ENCODE data around the gene ZBTB16.

The ZBTB16 gene

DNA sequence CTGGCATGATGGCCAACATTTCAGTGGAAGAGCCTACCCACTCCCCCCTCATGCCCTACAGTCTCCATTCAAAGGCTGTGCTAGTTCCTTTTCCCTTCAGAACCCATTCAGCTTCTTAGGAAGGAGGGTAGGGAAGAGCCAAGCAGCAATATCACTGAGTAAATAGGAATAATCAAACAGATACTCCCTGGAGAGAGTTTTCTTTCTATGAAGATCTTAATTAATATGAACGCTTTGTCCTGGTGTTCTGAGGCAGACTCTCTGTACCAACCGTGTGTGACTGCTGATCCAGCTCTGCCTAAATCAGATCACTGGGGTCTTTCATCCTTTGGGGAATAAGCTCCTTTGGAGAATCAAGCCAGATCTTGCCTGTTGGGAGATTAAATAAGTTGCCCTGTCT is 161.5 kb downstream of the ZBTB16 start:
- no peak for DNase-seq

GRCh38 chr11:114225661-114226060 is 166.2 kb downstream of the ZBTB16 start:
- DNase-seq: no peak

- DNase-seq: no peak
Measured at GRCh38 chr11:114226356-114226755, 166.8 kb downstream of the ZBTB16 start.

DNA sequence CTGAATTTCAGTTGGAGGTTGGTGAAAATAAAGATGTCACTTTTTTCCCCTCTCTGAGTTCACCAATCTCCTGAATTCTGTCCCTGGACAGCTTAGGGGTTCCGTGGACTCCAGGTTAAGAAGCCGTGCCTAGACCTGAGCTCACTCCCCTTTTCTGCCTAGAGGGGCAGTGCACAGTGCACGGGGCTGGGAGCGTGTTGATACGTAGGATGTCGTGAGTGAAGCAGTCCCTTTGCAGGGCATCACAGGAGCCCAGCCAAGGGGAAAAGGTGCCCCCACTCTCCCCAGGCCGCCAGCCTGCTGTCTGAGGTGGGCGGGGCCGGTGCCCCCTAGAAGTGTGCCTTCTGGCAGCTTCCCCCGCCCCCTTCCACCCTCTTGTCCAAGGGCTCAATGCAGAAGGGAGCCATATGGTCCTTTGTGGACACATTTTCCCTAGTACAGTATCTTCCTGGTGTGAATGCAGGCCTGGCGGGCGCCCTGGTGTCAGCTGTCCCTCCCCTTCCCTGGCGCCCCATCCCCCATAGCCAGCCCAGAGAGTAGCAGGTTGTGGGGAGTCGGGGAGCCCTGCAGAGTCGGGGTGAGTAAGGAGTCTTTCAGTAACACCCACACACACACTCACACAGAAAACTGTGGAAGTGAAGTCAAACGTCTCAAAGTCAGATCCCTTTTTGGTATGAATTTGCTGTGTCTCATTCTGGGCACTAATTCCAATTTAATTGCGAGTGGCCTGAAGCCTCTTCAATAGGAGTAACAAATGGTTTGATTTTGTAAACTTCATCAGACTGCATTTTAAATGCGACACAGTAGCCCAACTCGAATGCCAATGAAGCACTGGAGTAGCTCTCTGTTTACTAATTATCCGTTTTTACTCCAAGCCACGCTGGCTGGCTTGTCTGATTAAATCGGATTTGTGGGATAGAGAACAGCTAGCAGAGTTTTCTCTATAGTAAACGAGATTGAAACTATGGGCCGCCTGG is 169.2 kb downstream of the ZBTB16 start:
- no peak for DNase-seq

DNA sequence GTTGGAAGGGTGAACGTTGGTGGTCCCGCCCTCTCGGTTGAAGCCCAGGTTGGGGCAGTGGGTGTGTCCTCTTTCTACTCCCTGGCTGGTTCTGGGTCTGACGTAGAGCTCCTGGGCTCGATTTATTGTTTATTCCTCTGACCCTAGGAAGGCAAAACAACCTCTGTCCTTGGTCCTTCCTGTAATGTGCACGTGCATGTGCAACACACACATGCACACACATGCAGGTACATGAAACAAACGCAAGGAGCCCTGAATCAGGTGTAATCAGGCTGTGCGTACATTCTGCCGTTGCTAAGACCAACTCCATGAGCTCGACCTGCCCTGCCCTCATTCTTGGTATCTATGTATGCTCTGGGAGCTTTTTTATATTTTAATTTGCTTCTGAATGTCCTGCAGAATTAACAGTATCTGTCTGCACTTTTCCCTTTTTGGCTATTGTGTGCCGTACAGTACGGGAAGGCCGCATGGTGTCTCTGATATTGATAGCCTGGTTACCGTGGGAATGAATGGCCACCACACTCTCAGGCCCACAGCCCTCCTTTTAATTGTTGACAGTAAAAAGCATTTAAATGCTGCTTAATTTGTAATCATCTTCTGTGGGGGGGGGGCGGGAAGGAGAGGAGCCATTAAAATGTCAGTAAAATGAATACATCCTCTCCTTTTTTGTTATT is 170.7 kb downstream of the ZBTB16 start:
- no peak for DNase-seq

GRCh38 chr11:114232400-114233059 is 173.0 kb downstream of the ZBTB16 start:
- DNase-seq: no peak

- DNase-seq: no peak
Measured at GRCh38 chr11:114233755-114234154, 174.2 kb downstream of the ZBTB16 start.

- DNase-seq: no peak
Measured at GRCh38 chr11:114236829-114237228, 177.3 kb downstream of the ZBTB16 start.

GRCh38 chr11:114237321-114238280 is 178.1 kb downstream of the ZBTB16 start:
- no peak for DNase-seq

- no peak for DNase-seq
Measured at GRCh38 chr11:114239753-114240161, 180.2 kb downstream of the ZBTB16 start.

- no peak for DNase-seq
Measured at GRCh38 chr11:114242032-114242431, 182.5 kb downstream of the ZBTB16 start.

GRCh38 chr11:114243461-114244372 is 184.2 kb downstream of the ZBTB16 start:
- DNase-seq: no peak

- DNase-seq: no peak
Measured at GRCh38 chr11:114244726-114245394, 185.3 kb downstream of the ZBTB16 start.

GRCh38 chr11:114246321-114247069 is 187.0 kb downstream of the ZBTB16 start:
- DNase-seq: no peak

- no peak for DNase-seq
Measured at GRCh38 chr11:114247070-114247789, 187.7 kb downstream of the ZBTB16 start.

GRCh38 chr11:114250180-114250579 is 190.7 kb downstream of the ZBTB16 start:
- no peak for DNase-seq

DNA sequence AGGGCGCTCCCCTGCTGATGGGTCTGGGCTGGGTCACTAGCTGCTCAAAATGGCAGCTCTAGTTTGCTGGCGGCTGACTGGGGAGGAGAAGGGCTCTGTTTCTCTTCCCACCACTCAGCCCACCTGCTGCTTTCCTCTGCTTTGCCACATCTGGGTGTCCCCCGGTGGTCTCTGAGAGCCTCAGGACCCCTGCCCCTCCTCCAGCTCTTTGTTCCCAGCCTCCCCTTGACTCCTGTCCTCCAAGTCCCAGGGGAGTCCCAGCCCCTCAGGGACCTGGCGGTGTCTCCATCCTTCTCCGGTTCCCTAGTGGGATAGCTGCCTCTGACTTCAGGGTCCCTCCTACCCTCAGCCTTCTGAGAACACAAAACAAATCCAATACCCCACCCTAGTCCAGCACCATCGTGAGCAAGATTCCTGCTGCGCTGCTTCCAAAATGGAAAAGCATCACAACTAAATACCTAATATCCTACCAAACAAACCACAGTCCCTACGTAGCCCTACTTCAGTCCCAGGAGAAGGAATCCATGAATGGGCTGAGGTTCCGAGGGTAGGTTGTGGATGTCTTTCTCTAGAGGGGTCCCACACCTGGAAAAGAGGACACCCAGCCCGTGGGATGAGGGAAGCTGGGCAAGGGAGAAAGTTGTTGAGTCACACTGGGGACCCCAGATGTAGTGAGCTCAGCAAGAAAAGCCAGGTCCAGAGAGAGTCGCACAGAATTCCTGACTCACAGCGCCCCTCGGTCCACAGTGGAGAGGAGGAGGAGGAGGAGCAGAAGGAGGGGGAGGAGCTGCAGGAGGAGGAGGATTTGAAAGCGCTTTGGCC is 191.7 kb downstream of the ZBTB16 start:
- DNase-seq: no peak

GRCh38 chr11:114251815-114252337 is 192.4 kb downstream of the ZBTB16 start:
- no peak for DNase-seq
